ENCODE results near the gene HMGXB3.

DNA sequence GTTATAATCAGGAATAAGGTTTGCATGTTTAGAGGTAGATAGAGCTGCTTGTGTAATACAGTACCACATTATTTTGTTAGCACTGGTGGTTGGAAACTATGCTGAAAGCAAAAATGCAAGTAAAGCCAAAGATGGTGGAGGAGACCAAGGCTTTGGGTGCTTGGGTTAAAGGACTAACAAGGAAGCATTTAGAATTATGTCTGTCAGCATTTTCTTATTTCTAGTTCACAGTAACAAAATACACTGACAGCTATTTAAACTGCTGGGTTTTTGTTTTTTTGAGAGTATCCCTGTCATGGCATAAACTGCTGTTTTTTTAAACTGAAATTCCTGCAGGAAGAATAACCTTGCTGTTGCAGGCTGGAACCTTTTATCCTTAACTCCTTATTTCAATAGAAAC lies 6.5 kb downstream of the HMGXB3 start:
- TF ChIP-seq TOX (CRISPR knock-in tag; IDR thresholded peaks at IDR 0.05; ENCODE audit: borderline replicate concordance) (no peak), ZFP30 (CRISPR knock-in tag; IDR thresholded peaks at IDR 0.05) (no peak), ZFP3 (CRISPR knock-in tag; IDR thresholded peaks at IDR 0.05) (no peak), ARNTL (CRISPR knock-in tag; IDR thresholded peaks at IDR 0.05; ENCODE audit: borderline replicate concordance, low read depth) (no peak), OSR1 (CRISPR knock-in tag; IDR thresholded peaks at IDR 0.05) (no peak), RARB (CRISPR knock-in tag; IDR thresholded peaks at IDR 0.05) (no peak), PATZ1 (CRISPR knock-in tag; IDR thresholded peaks at IDR 0.05; ENCODE audit: borderline replicate concordance) (no peak), TSHZ2 (CRISPR knock-in tag; IDR thresholded peaks at IDR 0.05) (no peak), ZNF565 (CRISPR knock-in tag; conservative IDR thresholded peaks at IDR 0.05; ENCODE audit: low read depth) (no peak), GLIS3 (CRISPR knock-in tag; IDR thresholded peaks at IDR 0.05) (no peak)
- TF ChIP-seq, protein P1, sequence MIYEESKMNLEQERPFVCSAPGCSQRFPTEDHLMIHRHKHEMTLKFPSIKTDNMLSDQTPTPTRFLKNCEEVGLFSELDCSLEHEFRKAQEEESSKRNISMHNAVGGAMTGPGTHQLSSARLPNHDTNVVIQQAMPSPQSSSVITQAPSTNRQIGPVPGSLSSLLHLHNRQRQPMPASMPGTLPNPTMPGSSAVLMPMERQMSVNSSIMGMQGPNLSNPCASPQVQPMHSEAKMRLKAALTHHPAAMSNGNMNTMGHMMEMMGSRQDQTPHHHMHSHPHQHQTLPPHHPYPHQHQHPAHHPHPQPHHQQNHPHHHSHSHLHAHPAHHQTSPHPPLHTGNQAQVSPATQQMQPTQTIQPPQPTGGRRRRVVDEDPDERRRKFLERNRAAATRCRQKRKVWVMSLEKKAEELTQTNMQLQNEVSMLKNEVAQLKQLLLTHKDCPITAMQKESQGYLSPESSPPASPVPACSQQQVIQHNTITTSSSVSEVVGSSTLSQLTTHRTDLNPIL (CRISPR knock-in tag; IDR thresholded peaks at IDR 0.05; ENCODE audit: low read depth), result no peak
